AG09309 (cell line): Measurements from ENCODE around the gene TTLL12.

Experiments
- DNase-seq: peaks from one replicate; pipeline ENCODE4 v3.0.0-alpha.2; 2010; ENCODE audit warnings: low read depth
- H3K4me3 ChIP-seq: 2 replicates; pipeline ENCODE4 v1.5.1; 2011; ENCODE audit warnings: mild to moderate bottlenecking, low read depth, low read length, moderate library complexity; ENCODE audit not compliant: control insufficient read depth
- CTCF ChIP-seq: IDR thresholded peaks from 2 replicates; pipeline ENCODE4 v1.5.1; 2011; ENCODE audit warnings: mild to moderate bottlenecking, low read depth, low read length, inconsistent platforms; ENCODE audit not compliant: insufficient read depth, control insufficient read depth; ENCODE audit errors: missing control alignments

The TTLL12 gene

GRCh38 chr22:43126501-43127165 lies 60.3 kb downstream of the TTLL12 start:
- no peak overlapping the region for H3K4me3 ChIP-seq
- no peak for TF ChIP-seq CTCF
- peak; percentile 11 for DNase-seq

- TF ChIP-seq CTCF, result no peak
- DNase-seq, result no peak
- no peak overlapping the region for H3K4me3 ChIP-seq
Measured at GRCh38 chr22:43118953-43119458, 67.9 kb downstream of the TTLL12 start.

DNA sequence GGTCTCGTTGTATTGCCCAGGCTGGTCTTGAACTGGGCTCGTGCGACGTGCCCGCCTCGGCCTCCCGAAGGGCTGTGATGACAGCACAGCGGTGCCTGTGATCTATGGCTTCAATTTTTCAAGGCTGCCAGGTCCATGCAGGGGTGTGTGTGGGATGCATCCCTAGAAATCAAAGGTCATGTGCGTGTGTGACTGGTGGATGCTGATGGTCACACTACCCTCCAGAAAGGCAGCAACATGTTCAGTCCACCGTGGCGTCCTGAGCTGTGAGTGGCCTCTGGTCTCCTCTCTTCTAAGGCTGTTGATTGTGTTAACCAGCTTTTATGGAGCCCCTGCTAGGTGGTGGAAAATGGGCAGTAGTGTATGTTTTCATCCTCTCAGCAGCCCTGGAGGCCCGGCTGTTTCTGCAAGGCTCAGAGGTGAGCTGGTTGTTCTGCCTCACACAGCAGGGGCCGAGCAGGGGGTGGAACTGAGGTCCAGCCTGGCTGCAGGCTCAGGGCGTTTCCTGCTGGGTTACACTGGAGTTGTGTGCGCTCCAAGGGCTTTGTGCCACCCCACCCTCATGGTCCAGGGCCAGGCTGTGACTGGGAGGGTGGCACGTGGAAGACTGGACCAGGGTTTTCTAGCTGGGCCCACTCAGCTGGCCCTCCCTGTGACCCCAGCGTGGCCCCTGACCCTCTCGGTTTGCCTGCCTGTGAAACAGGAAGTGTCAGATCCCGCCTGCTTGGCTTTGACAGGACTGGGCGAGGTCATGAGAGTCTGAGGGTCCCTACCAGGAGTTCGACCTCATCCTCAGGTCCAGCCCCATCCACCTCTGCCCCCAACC lies 68.7 kb downstream of the TTLL12 start:
- DNase-seq, result no peak

DNA sequence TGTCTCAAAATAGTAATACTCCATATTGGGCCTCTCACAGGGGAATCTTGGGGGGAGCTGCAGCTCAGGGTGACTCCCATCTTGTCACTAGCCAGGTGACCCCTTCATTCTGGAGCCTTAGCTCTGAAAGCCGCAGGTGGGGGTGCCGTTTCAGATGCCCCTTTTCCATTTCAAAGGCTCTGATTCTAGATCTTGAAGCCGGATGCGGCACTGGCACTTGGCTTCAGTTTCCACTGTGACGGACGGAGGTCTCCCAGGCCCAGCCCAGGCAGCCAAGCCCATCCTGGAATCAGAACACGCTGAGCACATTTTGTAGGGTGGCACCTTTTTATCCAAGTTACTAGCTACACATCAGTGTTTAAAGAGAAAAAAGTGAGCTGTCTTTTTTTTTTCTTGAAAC lies 70.0 kb downstream of the TTLL12 start:
- no peak for DNase-seq
- TF ChIP-seq CTCF, result no peak
- H3K4me3 ChIP-seq, result no peak overlapping the region

More for the DNA sequence above, 68.7 kb downstream of the TTLL12 start:
- no peak for TF ChIP-seq CTCF
- H3K4me3 ChIP-seq, result no peak overlapping the region
